Prostate gland (tissue), 2 donors: Measurements from ENCODE around the gene SNX10. TPM values are rescaled to one million over a fixed set of nuclear protein-coding genes. Genes with fewer than 3 reads are reported as not detected.

Experiments
- DNase-seq: peaks from one replicate; pipeline ENCODE4 v3.0.0-alpha.2; 2019; ENCODE audit warnings: low spot score
- H3K27ac ChIP-seq, 2 donors: fragments of 200-600 bp; sonication (generic); 2 replicates each; pipeline ENCODE4 v1.5.1; 2017 to 2019
- H3K27me3 ChIP-seq: fragments of 200-600 bp; sonication (generic); replicated peaks from 2 replicates; pipeline ENCODE4 v1.5.1; 2019; ENCODE audit not compliant: insufficient read depth
- H3K36me3 ChIP-seq, 2 donors: fragments of 200-600 bp; sonication (generic); 1 replicate in 1 of 2; 2 replicates in 1 of 2; pipeline versions ENCODE4 v1.5.1 to v1.8.1; 2017 to 2019
- H3K4me1 ChIP-seq: fragments of 200-600 bp; sonication (generic); replicated peaks from 2 replicates; pipeline ENCODE4 v1.5.1; 2019
- H3K4me3 ChIP-seq, 2 donors: fragments of 200-600 bp; sonication (generic); 2 replicates each; pipeline ENCODE4 v1.5.1; 2017 to 2019
- H3K9me3 ChIP-seq: fragments of 200-600 bp; sonication (generic); 2 replicates; pipeline ENCODE4 v1.5.1; 2017
- POLR2A ChIP-seq: fragments of 450-650 bp; IDR thresholded peaks from one replicate; pipeline ENCODE4 v1.6.1; 2016; ENCODE audit warnings: antibody characterized with exemption, mild to moderate bottlenecking
- POLR2AphosphoS5 ChIP-seq: sonication (generic); formaldehyde crosslinking; IDR thresholded peaks from one replicate; pipeline ENCODE4 v1.6.1; 2017; ENCODE audit warnings: antibody characterized with exemption
- WGBS: methylation state at CpG from one replicate; pipeline ENCODE4 v1.1.5; 2018; 5-methylcytosine and 5-hydroxymethylcytosine counted together
- intact Hi-C: fragments of 100-400 bp; cut with DNase I; formaldehyde crosslinking; loops from one replicate; pipeline ENCODE4 v1.14.2; 2022
- total RNA-seq, 2 donors: library from RNA; depleted of rRNA; stranded (reverse); fragments of >200 nt; gene quantifications; one replicate each; pipeline ENCODE4 v1.1.0, GENCODE V29; 2016
- TF ChIP-seq, protein P1 (sequence below), 4 experiments: fragments of 200-600 bp in 2 of 4; fragments of 450-650 bp in 2 of 4; sonication (generic) in 2 of 4; IDR thresholded peaks; 1 replicate in 3 of 4; 2 replicates in 1 of 4; pipeline ENCODE4 v1.5.1; 2016 to 2019; ENCODE audit warnings: antibody characterized with exemption in 4 of 4, mild to moderate bottlenecking in 2 of 4, moderate library complexity in 2 of 4

SNX10 gene
- total RNA-seq, 2 donors from 2014 or later = 4.7 to 6.8 TPM

DNA sequence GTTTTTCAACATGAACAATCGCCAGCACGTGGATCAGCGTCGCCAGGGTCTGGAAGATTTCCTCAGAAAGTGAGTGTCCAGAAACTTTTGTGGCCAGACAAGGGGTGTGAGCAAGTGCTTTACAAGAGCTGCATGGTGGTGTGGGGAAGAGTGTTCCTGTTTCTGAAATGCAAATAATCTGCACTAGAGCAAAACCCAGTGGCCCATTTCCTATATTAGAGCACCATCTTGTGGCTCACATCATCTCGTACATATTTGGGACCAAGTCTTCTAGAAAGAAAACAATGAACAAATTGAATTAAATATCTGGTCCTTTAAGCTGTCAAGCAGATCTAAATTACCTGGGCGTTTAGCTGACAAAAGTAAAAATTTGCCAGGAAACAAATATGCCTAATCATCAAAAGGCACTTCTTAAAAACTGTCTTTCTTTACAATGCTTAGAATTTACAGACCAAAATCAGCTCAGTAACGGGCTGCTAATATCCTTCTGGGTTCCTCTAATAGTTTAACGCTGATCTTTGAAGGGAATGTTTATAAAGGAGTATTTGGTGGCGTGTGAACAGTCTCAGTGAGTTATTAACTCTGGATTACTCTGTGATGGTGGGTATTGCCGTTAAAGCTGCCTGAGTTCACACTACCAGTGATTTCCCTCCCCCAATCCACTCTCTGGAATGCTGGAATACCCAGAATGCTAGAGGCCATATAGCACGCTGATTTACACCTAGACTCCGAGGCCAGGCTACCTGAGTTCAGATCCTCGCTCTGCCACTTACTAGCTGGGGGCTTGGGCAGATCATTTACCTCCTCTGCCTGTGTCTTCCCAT is 73.6 kb downstream of the SNX10 start:
- intact Hi-C loops = loop anchor here (2.0 kb wide), 1 partner anchor 472 kb away; no protein-coding TSS in a partner anchor
- Histone ChIP-seq H3K9me3 (no peaks in the 10 kb centered on the region), H3K4me1 (peaks cover 8% of the 10 kb centered on the region), H3K4me3 (no peak overlapping the region), H3K36me3 (no peaks in the 10 kb centered on the region), H3K27ac (no peak overlapping the region), H3K27me3 (no peaks in the 10 kb centered on the region)
- DNase-seq = peak; percentile 67
- 26% methylated on average over 13 of the region's 13 CpGs for WGBS
- TF ChIP-seq POLR2A = no peak
- TF ChIP-seq, protein P1, sequence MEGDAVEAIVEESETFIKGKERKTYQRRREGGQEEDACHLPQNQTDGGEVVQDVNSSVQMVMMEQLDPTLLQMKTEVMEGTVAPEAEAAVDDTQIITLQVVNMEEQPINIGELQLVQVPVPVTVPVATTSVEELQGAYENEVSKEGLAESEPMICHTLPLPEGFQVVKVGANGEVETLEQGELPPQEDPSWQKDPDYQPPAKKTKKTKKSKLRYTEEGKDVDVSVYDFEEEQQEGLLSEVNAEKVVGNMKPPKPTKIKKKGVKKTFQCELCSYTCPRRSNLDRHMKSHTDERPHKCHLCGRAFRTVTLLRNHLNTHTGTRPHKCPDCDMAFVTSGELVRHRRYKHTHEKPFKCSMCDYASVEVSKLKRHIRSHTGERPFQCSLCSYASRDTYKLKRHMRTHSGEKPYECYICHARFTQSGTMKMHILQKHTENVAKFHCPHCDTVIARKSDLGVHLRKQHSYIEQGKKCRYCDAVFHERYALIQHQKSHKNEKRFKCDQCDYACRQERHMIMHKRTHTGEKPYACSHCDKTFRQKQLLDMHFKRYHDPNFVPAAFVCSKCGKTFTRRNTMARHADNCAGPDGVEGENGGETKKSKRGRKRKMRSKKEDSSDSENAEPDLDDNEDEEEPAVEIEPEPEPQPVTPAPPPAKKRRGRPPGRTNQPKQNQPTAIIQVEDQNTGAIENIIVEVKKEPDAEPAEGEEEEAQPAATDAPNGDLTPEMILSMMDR (IDR thresholded peaks at IDR 0.05) = peak; percentile 40 to 93 (median 83)
- TF ChIP-seq POLR2AphosphoS5 = peak; percentile 71

DNA sequence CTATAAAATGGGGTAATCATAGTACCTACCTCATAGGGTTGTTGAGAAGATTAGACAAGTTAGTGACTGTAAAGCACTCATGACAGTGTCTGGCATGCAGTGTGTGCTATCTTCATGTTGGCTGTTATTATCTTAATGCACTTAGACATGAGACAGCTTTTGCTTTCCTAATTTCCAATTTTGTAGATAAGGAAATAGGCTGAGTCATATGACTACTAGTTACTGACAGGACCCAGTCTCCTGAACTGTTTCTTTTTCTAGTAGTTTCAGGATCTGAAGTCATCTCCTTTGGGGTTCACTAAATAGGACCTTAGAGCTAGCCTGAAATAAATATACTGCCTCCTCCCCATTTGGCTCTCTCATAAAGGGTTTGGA is 74.2 kb downstream of the SNX10 start:
- Histone ChIP-seq H3K4me1 (peaks cover 8% of the 10 kb centered on the region), H3K4me3 (no peak overlapping the region), H3K9me3 (no peaks in the 10 kb centered on the region), H3K36me3 (no peaks in the 10 kb centered on the region), H3K27ac (no peak overlapping the region), H3K27me3 (no peaks in the 10 kb centered on the region)
- intact Hi-C loops = loop anchor here (2.0 kb wide), 1 partner anchor 473 kb away; no protein-coding TSS in a partner anchor
- no peak for TF ChIP-seq POLR2AphosphoS5
- TF ChIP-seq, protein P1 (IDR thresholded peaks at IDR 0.05) = no peak
- TF ChIP-seq POLR2A = no peak
- DNase-seq = no peak

DNA sequence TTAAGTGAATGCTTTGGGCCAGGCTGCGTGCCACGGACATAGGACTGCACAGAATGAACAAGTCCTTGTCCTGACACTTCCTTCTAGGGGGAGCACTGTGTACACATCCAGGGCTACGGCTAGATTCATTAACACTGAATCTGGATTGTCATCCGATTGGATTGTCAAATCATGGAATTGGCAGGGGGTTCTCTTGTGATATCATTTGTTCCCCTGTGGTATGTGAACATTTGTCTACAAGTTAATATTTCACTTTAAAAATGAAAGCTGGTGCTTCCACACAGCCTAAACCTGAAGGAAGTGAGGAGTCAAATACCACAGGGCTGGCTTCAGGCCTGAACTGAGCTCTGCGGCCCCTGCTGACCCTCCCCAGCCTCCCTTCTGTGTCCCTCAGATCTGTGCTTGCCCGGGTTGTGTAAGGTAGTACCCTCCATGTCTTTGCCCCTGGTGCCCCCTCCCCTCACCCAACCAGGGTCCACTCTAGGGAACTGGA is 75.6 kb downstream of the SNX10 start:
- TF ChIP-seq, protein P1 (IDR thresholded peaks at IDR 0.05) = no peak
- no peak for TF ChIP-seq POLR2AphosphoS5
- no peak for TF ChIP-seq POLR2A

DNA sequence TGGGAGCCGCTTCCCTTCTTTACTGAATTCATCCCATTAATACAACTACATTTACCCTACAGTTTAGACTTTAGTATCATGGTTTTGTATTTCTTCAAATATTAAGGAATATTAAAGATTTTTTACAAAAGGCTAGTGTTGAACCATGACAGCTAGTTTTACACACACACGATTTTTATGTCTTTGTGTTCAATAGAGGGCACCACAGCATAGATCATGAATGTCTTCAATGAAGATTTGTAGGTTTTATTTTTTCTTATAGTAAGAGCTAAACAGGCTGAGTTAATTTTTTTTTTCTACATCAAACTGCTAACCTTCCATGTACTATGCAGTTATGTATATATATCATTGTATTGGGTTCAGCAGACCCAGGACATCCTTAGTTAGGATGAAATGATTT is 76.9 kb downstream of the SNX10 start:
- intact Hi-C loops = loop anchor here (2.0 kb wide), 1 partner anchor 298 kb away; no protein-coding TSS in a partner anchor
- TF ChIP-seq POLR2A (no peak), POLR2AphosphoS5 (no peak)
- TF ChIP-seq, protein P1 (IDR thresholded peaks at IDR 0.05) = no peak
- Histone ChIP-seq H3K27ac (no peak overlapping the region), H3K9me3 (no peaks in the 10 kb centered on the region), H3K27me3 (no peaks in the 10 kb centered on the region), H3K4me3 (no peak overlapping the region), H3K4me1 (peaks cover 8% of the 10 kb centered on the region), H3K36me3 (no peaks in the 10 kb centered on the region)
- WGBS = 72% methylated on average over 2 of the region's 2 CpGs
- DNase-seq = no peak

More for the DNA sequence above, 75.6 kb downstream of the SNX10 start:
- Histone ChIP-seq H3K27me3 (no peaks in the 10 kb centered on the region), H3K27ac (no peak overlapping the region), H3K4me3 (no peak overlapping the region), H3K9me3 (no peaks in the 10 kb centered on the region), H3K36me3 (no peaks in the 10 kb centered on the region), H3K4me1 (peaks cover 8% of the 10 kb centered on the region)
- WGBS = 89% methylated on average over 6 of the region's 6 CpGs
- intact Hi-C loops = no loop called here
- DNase-seq = no peak
